Testis (tissue), 2 donors: ENCODE results near the gene PAF1.

Experiments
- POLR2A ChIP-seq: fragments of 450-650 bp; IDR thresholded peaks from one replicate; pipeline ENCODE4 v1.6.1; 2017; ENCODE audit warnings: antibody characterized with exemption, mild to moderate bottlenecking, moderate library complexity
- TF ChIP-seq, protein P1 (sequence below), 3 experiments: fragments of 450-650 bp in 2 of 3; fragments of 200-600 bp in 1 of 3; sonication (generic) in 1 of 3; IDR thresholded peaks; one replicate each; pipeline ENCODE4 v1.5.1; 2016 to 2019; ENCODE audit warnings: antibody characterized with exemption in 3 of 3, mild to moderate bottlenecking in 2 of 3, moderate library complexity in 1 of 3

- TF ChIP-seq, protein P1, sequence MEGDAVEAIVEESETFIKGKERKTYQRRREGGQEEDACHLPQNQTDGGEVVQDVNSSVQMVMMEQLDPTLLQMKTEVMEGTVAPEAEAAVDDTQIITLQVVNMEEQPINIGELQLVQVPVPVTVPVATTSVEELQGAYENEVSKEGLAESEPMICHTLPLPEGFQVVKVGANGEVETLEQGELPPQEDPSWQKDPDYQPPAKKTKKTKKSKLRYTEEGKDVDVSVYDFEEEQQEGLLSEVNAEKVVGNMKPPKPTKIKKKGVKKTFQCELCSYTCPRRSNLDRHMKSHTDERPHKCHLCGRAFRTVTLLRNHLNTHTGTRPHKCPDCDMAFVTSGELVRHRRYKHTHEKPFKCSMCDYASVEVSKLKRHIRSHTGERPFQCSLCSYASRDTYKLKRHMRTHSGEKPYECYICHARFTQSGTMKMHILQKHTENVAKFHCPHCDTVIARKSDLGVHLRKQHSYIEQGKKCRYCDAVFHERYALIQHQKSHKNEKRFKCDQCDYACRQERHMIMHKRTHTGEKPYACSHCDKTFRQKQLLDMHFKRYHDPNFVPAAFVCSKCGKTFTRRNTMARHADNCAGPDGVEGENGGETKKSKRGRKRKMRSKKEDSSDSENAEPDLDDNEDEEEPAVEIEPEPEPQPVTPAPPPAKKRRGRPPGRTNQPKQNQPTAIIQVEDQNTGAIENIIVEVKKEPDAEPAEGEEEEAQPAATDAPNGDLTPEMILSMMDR (IDR thresholded peaks at IDR 0.05) = no peak
- no peak for TF ChIP-seq POLR2A
These were observed 21.7 kb downstream of the PAF1 start for GRCh38 chr19:39369200-39369599.
